ENCODE data around the gene UGP2. TPM values are rescaled to one million over a fixed set of nuclear protein-coding genes. Genes with fewer than 3 reads are reported as not detected.

Gene UGP2
- total and polyA plus RNA-seq, 2 of the 4 experiments (the other 2 are of a cell fraction): 45.0 to 58.8 TPM

DNA sequence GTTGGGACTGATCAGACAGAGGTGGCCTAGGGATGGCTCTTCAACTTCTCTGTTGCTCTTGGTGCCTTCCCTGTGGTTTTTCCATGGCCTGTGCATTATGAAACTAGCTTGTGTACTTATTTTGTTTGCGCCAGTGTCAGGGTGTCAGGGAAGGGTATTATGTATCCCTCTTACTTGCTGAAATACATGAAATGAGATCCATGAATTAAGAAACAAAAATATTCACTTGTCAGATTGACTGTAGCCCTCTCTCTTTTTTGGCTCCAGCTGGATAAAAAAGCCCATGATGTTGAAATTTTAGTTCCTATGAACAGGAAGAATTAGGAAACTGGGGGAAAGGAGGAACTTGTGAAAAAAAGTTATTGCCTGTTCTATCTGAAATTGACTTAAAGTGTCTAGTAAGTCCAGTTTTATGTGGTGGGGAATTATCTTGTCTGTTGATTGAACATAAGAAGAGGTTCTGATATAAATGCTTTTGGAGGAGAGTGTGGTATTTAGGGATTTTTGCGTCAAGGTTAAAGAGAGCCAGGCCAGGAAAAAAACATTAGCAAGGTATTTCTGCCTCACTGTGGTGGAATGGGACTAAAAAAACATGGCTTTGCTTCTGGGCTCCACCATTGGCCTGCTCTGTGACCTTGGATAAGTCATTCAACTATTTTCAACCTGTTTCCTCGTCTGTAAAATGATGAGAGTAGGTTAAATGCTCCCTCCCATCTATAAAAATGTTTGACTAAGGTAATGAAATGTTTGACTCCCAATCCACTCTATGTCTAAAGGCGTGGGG is 12.0 kb downstream of the UGP2 start (continued):
- TF ChIP-seq, protein P1, sequence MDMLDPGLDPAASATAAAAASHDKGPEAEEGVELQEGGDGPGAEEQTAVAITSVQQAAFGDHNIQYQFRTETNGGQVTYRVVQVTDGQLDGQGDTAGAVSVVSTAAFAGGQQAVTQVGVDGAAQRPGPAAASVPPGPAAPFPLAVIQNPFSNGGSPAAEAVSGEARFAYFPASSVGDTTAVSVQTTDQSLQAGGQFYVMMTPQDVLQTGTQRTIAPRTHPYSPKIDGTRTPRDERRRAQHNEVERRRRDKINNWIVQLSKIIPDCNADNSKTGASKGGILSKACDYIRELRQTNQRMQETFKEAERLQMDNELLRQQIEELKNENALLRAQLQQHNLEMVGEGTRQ (IDR thresholded peaks at IDR 0.05; ENCODE audit: low read depth, low read length): no peak
- no peak for TF ChIP-seq CHD1 (IDR thresholded peaks at IDR 0.05; ENCODE audit: low read depth, low read length)
